Umbilical cord (tissue), 2 donors: ENCODE data around the gene INPP5B. TPM values are rescaled to one million over a fixed set of nuclear protein-coding genes. Genes with fewer than 3 reads are reported as not detected.
A peak's percentile ranks its signal among the peaks of the same experiment; 100 is the strongest.

Experiments
- DNase-seq: peaks from one replicate; pipeline ENCODE4 v3.0.0-alpha.2; 2015; ENCODE audit warnings: low spot score
- total RNA-seq: library from RNA; depleted of rRNA; stranded (reverse); fragments of >200 nt; gene quantifications from one replicate; pipeline ENCODE4 v1.2.3, GENCODE V29; 2014; ENCODE audit warnings: low replicate concordance; ENCODE audit not compliant: insufficient read depth

Gene INPP5B
- total RNA-seq, 1 donor from 2014 or later, result 34.7 TPM

GRCh38 chr1:37840711-37841110, 106.1 kb downstream of the INPP5B start:
- DNase-seq, result no peak

- no peak for DNase-seq
Measured at GRCh38 chr1:37839676-37840075, 107.2 kb downstream of the INPP5B start.

GRCh38 chr1:37836788-37837187, 110.1 kb downstream of the INPP5B start:
- DNase-seq, result no peak

- DNase-seq, result no peak
Measured at GRCh38 chr1:37831809-37832208, 115.0 kb downstream of the INPP5B start.

GRCh38 chr1:37831109-37831508, 115.7 kb downstream of the INPP5B start:
- DNase-seq, result no peak

GRCh38 chr1:37828410-37829074, 118.3 kb downstream of the INPP5B start:
- no peak for DNase-seq

GRCh38 chr1:37825506-37825905, 121.3 kb downstream of the INPP5B start:
- DNase-seq, result no peak

GRCh38 chr1:37824001-37824400, 122.9 kb downstream of the INPP5B start:
- DNase-seq, result no peak

GRCh38 chr1:37822906-37823815, 123.7 kb downstream of the INPP5B start:
- no peak for DNase-seq

GRCh38 chr1:37821481-37821880, 125.4 kb downstream of the INPP5B start:
- no peak for DNase-seq

GRCh38 chr1:37817481-37817880, 129.4 kb downstream of the INPP5B start:
- DNase-seq, result no peak

GRCh38 chr1:37814252-37814651, 132.6 kb downstream of the INPP5B start:
- DNase-seq, result no peak

GRCh38 chr1:37813529-37814145, 133.2 kb downstream of the INPP5B start:
- no peak for DNase-seq

GRCh38 chr1:37811027-37811655, 135.7 kb downstream of the INPP5B start:
- DNase-seq, result peak; percentile 72

Other genes starting within 250 kb of the INPP5B start
- gene EPHA10, start 181.9 kb downstream of the INPP5B start, total RNA-seq, result 21.2 TPM
- gene MANEAL, start 153.2 kb downstream of the INPP5B start, total RNA-seq, result 1.7 TPM
- gene C1orf122, start 139.3 kb downstream of the INPP5B start, total RNA-seq, result 18.8 TPM
- 3.1 TPM for gene YRDC, start 138.8 kb downstream of the INPP5B start, total RNA-seq
- 5.3 TPM for gene MTF1, start 87.5 kb downstream of the INPP5B start, total RNA-seq
- gene SF3A3, start 43.0 kb upstream of the INPP5B start, total RNA-seq, result 30.3 TPM
- gene FHL3, start 58.5 kb upstream of the INPP5B start, total RNA-seq, result 25.0 TPM
- 49.4 TPM for gene UTP11, start 65.7 kb upstream of the INPP5B start, total RNA-seq
- gene POU3F1, start 99.7 kb upstream of the INPP5B start, total RNA-seq, result not detected